GM21515 (cell line): ENCODE data around the gene RYR2.

Experiments used
- ATAC-seq: cut with Tn5 transposase; IDR thresholded peaks from one replicate; pipeline ENCODE4 v1.9.1; 2021; ENCODE audit not compliant: unreplicated experiment

Gene RYR2

DNA sequence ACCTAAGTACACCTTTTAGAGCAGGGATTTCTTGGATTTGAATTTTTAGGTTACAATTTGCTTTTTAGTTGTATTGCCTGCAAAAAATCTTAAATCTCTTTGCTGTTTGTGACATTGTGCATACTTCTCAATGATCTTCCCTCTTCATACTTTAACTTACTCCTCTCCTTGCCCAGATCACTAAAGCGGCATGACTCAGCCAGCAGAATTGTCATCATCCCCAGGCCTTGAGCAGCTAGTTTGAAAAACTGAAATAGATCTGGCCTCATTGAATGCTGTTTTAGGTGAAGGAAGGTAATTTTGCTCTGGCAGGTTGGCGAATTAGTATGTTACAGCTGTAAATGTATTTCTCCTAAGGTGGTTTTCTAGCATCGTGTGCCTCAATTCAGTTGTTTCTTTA, 145.9 kb downstream of the RYR2 start:
- ATAC-seq = no peak

GRCh38 chr1:237191403-237191802, 149.4 kb downstream of the RYR2 start:
- ATAC-seq = no peak

- ATAC-seq = no peak
Measured at GRCh38 chr1:237197470-237198425, 155.8 kb downstream of the RYR2 start.

DNA sequence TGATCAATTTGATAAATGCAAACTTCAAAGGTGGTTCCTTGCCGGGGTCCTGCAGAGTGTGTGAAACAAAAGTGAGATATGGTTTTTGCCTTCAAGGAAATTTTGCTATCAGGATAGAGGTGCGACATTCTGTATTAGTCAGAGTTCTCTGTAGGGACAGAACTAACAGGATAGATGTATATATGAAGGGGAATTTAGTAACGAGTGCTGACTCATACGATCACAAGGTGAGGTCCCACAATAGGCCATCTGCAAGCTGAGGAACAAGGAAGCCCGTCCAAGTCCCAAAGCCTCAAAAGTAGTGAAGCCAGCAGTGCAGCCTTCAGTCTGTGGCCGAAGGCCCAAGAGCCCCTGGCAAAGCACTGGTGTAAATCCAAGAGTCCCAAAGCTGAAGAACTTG, 157.0 kb downstream of the RYR2 start:
- no peak for ATAC-seq

GRCh38 chr1:237201155-237201554, 159.2 kb downstream of the RYR2 start:
- ATAC-seq = no peak

- no peak for ATAC-seq
Measured at GRCh38 chr1:237204841-237205240, 162.9 kb downstream of the RYR2 start.

GRCh38 chr1:237205400-237206064, 163.5 kb downstream of the RYR2 start:
- no peak for ATAC-seq

GRCh38 chr1:237206065-237206414, 164.1 kb downstream of the RYR2 start:
- ATAC-seq = no peak

DNA sequence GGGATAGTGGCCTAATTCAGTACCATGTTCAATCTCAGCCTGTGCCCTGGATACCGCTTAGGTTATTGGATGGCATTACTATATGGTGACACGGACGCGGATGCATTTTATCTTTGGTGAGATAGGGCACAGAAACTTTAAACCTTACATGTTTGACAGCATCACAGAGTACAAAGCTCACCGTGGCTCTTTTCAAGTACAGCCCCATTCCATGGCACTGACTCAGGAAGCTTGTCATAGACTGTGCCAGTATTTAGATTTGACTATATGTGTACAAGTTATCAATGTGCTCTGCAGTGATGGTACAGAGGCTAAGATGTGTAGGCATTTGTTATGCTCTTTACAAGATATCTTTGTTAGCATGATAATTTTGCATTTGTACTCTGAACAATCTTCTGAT, 169.0 kb downstream of the RYR2 start:
- no peak for ATAC-seq

GRCh38 chr1:237211540-237211939, 169.6 kb downstream of the RYR2 start:
- no peak for ATAC-seq

DNA sequence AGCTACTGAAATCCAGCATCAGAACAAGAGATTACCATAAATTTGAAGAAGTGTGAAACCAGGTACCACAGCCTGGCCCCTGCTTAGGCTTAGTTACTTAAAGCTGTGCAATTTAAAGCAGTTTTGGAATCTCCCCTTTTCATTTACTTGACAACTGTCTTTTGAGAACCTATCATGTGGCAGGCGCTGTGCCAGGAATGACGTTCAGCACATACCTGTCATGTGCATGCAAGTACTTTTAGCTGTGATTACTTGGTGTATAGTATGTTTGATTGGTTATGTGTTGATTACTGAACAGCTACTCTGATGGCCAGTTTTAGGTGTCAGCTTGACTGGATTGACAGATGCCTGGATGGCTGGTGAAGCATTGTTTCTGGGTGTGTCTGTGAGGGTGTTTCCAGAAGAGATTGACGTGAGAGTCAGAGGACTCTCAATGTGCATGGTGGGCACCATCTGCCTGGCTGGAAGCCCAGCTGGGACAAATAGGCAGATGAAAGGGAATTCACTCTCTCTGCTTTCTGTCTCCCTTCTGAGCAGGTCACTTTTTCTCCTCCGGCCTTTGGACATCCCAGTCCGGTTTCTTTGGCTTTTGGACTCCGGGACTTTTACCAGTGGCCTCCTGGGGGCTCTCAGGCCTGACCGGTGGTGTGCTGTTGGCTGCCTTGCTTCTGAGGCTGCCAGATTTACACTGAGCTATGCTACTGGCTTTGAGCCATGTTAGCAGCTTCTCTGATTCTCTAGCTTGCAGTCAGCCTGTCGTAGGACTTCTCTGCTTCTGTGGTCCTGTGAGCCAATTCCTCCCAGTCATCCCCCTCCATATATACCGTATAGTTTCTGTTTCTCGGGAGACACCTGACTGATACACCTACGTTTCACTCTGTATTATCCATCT, 178.0 kb downstream of the RYR2 start:
- ATAC-seq = no peak

GRCh38 chr1:237223419-237223818, 181.4 kb downstream of the RYR2 start:
- ATAC-seq = no peak

- no peak for ATAC-seq
Measured at GRCh38 chr1:237226177-237226944, 184.4 kb downstream of the RYR2 start.

DNA sequence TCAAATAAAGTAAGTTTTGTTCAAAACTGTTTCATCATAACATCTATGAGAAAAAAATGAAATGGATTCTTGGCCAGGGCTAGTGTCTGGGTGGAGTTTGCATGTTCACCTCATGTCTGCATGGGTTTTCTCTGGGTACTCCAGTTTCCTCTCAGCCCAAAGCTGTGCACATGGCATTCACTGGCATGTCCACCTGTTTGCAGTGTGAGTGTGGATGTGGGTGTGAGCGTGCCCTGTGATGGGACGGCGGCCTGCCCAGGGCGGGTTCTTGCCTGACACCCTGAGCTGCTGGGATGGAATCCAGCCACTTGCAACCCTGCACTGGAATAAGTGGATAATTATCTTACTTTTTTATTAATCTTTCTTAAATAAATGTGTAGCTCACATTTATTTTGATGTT, 185.5 kb downstream of the RYR2 start:
- ATAC-seq = no peak

- no peak for ATAC-seq
Measured at GRCh38 chr1:237228421-237228820, 186.4 kb downstream of the RYR2 start.

DNA sequence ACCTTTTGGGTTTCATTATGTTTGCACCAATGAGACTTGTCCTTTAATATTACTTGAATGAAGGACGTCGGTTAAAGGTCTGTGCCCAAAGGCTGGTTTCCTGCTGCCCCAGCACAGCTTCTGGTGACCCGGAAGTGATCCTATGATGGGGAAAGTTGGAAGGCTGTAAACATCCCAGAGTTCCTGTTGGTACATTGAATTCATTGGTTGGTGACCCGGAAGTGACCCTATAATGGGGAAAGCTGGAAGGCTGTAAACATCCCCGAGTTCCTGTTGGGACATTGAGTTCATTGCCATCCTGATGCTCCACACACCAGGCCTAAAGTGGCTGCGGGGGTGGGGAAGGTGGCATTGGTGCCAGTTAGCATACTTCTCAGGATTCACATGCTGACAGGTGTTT, 187.3 kb downstream of the RYR2 start:
- ATAC-seq = no peak

DNA sequence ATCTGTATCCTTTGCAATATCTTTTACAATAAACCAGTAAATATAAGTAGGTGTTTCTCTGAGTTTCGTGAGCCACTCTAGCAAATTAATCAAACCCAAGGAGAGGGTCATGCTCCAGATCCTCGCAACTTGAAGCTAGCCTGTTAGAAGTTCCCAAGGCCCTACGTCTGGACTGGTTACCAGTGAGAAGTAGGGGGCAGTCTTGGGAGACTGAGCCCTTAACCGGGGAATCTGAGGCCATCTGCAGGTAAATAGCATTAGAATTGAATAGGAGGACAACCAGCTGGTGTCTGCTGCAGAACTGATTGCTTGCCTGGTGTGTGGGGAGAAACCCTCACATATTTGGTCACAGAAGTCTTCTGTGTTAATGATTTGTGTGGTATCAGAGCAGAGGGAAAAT, 190.5 kb downstream of the RYR2 start:
- ATAC-seq = no peak

GRCh38 chr1:237235091-237235490, 193.1 kb downstream of the RYR2 start:
- ATAC-seq = no peak

- no peak for ATAC-seq
Measured at GRCh38 chr1:237237721-237238120, 195.7 kb downstream of the RYR2 start.

GRCh38 chr1:237239248-237239647, 197.3 kb downstream of the RYR2 start:
- ATAC-seq = no peak

DNA sequence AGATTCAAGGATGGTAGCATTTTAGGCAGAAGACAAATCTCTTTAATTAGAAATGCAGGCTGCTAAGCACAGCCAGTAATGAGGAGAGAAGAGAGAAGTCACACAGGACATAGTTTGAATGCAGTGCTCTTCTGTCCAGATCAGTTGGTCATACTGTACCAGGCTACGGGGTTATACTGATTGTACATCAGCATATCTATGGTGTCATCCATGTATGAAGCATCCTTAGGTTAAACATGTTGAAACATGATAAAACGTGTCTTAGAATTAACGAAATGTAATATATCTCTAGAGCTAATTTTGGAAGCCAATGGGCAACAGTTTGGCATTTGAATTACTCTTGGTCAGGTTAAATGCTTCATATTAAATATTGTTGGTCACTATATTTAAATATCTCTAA, 199.1 kb downstream of the RYR2 start:
- ATAC-seq = no peak
